Hindlimb muscle (tissue), 1 donor: ENCODE data around the gene DOK4. TPM values are rescaled to one million over a fixed set of nuclear protein-coding genes. Genes with fewer than 3 reads are reported as not detected.

Source experiments
- DNase-seq: peaks from one replicate; pipeline ENCODE4 v3.0.0-alpha.2; 2013
- polyA plus RNA-seq: library from polyadenylated mRNA; unstranded; fragments of 120-200 nt; gene quantifications from one replicate; pipeline ENCODE4 v1.2.1, GENCODE V29; 2013; ENCODE audit not compliant: insufficient read length

Gene DOK4
- 10.2 TPM for polyA plus RNA-seq

DNA sequence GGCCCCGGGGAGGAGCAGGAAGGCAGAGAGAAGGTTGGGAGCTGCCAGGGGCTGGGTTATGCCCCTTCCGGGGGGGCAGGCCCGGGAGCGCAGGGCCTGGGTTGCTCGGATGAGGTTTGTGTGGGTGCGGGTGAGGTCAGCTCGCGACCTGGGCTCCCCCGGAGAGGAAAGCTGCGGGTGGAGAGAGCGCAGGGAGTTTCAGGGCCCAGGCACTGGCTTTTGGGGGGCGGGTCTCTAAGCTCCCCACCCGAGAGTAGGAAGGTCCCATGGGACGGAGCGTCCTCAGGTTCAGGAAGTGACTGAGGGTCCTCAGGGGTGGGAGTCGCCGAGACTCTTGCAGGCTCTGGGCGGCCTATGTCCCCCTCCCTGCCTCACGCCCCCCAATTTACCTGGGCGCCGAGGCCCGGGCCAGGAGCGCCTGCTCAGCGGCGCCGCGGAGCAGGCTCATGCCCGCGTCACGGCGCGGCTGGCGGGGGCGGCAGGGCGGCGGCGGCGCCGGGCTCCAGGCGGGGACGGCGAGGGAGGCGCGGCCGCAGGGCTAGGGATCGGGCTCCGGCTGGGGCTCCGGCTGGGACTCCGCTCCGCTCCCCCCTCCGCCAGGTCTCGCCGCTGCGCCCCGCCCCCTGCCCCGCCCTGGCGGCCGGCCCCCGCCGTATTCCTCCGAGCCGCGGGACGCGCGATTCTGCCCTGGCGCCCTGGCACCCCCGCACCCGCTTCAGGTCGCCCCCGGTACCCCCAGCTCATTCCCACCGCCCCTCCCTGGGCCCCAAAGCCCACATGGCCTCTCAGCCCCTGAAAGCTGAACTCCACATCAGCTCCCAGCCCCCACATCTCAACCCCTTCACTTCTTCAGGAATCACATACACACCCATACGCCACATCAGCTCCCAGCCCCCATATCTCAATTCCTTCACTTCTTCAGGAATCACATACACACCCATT lies at the start of gene DOK4:
DOK4 (minus strand) TSS at position 578 of the 942 bp plus-strand sequence. CDS start 6,986 bp downstream, outside the sequence.
- peak; percentile 71 for DNase-seq

- DNase-seq = peak; percentile 95
Measured at GRCh38 chr16:57535680-57536305, 49.5 kb upstream of the DOK4 start.

- no peak for DNase-seq
Measured at GRCh38 chr16:57534881-57535658, 48.8 kb upstream of the DOK4 start.

DNA sequence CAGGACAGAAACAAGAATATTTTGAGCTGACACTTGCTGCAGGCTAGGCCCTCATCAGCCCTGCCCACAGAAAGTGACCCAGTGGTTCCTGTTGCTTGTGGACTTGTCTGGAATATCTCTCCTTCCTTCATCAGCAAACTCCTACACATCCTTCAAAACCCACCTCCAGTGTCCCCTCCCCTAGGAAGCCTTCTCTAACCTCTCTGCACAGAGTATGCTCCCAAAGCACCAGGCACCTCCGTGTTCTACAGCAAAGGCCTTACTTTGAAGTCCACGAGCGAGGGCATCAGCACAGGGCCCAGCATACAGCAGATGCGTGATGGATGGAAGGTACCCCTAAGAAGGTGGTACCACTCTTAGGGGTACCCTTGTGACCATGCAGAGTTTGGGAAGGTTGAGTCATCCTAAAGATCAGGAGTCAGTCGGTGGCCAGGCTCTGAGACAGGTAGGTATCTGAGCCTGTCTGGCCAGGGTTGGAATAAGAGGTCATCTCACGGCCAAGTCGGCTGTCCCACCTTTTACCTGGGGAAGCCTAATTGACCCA lies 48.1 kb upstream of the DOK4 start:
- DNase-seq = no peak

- DNase-seq = no peak
Measured at GRCh38 chr16:57533431-57534336, 47.4 kb upstream of the DOK4 start.

DNA sequence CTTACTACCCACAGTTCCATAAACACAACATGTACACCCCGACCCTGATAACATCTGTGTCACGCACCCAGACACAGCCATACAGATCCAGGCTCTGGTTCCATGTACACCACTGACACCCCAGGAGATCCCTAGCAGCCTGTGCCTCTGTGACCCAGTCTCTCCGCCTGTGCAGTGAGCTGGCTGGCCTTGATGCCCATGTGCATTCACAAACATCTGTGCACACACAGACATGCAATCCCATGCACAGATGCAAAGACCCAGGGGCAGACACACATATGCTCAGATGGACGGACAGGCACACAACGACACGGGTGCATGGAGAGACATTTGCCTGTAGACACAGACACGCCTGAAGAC lies 46.0 kb upstream of the DOK4 start:
- no peak for DNase-seq

DNA sequence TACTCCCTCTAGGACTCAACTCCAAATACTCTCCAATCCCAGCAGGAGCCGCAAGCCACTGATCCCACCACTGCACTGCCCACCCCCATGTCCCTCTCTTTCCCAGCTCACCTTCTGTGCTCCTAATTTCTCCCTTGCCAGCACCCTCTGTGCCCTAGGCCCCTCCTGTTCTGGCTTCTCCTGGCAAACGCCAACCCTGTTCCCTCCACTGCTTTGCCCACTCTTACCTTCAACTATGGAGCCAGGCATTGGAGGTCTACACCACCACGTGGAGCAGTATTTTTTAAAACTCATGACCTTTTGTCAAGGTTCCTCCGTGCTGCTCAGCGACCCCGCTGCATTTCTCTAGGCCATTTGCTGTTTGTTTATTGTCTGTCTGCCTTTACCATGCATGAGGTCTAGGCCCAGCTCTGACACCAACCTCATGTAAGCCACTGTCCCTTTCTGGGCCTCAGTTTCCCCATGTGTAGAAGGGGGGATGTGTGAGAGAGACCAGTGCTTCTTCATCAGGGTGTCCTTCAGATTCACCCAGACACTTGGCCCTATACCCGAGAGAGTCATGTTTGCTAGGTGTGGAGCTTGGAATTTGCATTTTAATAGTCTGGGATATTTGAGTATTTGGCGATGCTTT lies 45.5 kb upstream of the DOK4 start:
- DNase-seq = no peak

GRCh38 chr16:57531253-57531575 lies 44.9 kb upstream of the DOK4 start:
- DNase-seq = no peak

- no peak for DNase-seq
Measured at GRCh38 chr16:57530522-57531252, 44.4 kb upstream of the DOK4 start.

GRCh38 chr16:57530104-57530521 lies 43.8 kb upstream of the DOK4 start:
- DNase-seq = no peak

DNA sequence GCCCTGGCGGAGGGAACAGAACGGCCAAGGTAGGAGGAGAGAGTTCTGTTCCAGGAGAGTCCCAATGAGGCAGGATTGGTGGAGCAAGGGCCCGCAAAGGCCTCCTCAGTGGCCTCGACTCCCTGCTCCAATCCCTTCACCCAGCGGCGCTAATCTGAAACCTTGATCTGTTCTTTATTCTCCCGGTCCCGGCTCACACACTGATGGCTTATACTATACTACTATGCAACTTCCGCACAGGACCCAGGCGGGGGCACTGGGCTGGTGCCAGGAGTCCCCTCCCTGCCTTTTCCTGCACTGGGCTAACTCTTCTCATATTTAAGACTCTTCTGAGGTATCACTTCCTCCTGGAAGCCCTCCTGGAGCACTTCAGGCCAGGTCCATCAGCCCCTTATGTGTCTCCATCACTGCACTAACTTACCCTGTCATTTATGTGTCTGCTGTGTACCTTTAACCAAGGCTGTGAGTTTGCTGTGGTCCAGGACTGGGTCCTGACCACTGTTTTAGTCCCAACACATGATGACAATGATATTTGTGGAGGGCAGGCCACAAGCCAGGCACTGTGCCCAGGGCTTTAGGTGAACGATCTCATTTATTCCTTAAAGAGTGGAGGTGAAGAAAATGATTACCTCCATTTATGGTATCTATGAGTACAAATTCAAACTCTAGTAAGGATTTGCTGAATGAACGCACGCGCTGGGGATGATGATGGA lies 43.3 kb upstream of the DOK4 start:
- no peak for DNase-seq

DNA sequence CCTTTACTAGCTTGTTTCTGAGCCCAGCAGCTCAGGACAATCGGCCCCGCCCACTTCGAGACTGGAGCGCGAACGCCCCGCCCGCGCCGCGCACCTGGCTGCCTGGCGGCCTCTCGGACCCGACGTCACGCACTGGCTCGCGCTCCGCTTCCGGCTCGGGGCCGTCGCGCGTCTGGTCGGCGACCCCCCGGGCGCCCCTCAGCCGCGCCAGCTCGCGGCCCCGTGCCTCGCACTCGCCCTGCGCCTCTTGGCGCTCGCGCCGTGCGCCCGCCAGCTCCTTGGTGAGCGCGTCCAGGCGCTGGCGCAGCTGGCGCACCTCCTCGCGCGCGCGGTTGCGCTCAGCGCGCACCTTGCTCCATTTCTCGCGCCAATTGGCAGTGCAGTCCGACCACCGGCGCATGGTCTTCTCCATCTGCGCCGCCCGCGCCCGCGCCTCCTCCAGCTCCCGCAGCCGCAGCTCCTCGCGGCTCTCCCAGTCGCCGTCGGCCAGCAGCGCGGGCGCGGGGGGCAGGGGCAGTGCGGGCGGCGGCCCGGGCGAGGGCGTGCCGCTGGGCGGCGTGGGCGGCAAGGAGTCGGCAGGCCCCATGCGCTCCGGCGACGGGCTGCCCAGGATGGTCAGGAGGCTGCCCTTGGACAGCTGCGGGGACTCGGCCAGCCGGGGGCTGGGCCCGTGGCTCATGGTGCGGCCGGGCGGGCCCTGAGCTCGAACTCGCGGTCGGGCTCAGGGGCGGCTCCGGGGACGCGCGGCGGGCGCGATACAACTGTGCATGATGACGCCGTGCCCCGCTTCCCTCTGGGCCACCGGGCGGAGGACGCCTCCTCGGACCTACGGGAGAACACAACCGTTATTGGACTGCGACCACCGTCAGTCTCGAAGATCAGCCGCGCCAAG lies 42.5 kb upstream of the DOK4 start:
- no peak for DNase-seq

GRCh38 chr16:57527610-57528360 lies 41.5 kb upstream of the DOK4 start:
- no peak for DNase-seq

DNA sequence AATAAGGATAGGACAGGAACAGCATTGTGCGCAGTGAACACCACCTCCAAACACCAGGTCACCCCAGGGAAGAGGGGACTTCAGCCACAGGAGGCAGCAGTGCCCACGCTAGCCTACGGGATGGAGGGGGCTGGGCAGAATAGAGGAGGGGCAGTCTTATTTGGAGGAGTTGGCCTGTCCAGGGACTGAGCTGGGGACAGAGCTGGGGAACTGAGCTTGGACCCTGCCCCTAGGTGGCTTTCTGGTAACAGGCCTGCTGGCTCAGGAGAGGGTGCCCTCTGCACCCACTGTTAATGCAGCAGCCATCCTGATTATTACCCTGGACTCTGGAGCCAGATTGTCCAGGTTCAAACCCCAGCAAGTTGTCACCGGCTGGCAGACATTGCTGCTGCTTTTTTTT lies 40.7 kb upstream of the DOK4 start:
- DNase-seq = no peak

GRCh38 chr16:57526498-57526897 lies 40.2 kb upstream of the DOK4 start:
- no peak for DNase-seq

GRCh38 chr16:57525761-57526160 lies 39.5 kb upstream of the DOK4 start:
- no peak for DNase-seq

DNA sequence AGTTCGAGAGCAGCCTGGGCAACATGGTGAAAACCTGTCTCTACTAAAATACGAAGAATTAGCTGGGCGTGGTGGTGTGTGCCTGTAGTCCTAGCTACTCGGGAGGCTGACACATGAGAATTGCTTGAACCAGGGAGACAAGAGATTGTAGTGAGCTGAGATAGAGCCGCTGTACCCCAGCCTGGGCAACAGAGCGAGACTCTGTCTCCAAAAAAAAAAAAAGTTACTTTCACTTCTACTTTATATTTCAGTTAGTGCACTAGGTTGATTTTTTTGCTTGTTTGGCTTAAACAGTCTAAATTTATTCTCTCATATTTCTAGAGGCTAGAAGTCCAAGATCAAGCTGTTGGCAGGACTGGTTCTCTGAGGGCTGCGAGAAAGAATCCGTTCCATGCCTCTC lies 36.7 kb upstream of the DOK4 start:
- DNase-seq = no peak

GRCh38 chr16:57519796-57520360 lies 33.6 kb upstream of the DOK4 start:
- peak; percentile 78 for DNase-seq
